Prostate gland (tissue), 2 donors: Measurements from ENCODE around the gene NBPF11.

Experiments used
- POLR2A ChIP-seq: fragments of 450-650 bp; IDR thresholded peaks from one replicate; pipeline ENCODE4 v1.6.1; 2016; ENCODE audit warnings: antibody characterized with exemption, mild to moderate bottlenecking
- POLR2AphosphoS5 ChIP-seq: sonication (generic); formaldehyde crosslinking; IDR thresholded peaks from one replicate; pipeline ENCODE4 v1.6.1; 2017; ENCODE audit warnings: antibody characterized with exemption
- TF ChIP-seq, protein P1 (sequence below), 4 experiments: fragments of 200-600 bp in 2 of 4; fragments of 450-650 bp in 2 of 4; sonication (generic) in 2 of 4; IDR thresholded peaks; 1 replicate in 3 of 4; 2 replicates in 1 of 4; pipeline ENCODE4 v1.5.1; 2016 to 2019; ENCODE audit warnings: antibody characterized with exemption in 4 of 4, mild to moderate bottlenecking in 2 of 4, moderate library complexity in 2 of 4

DNA sequence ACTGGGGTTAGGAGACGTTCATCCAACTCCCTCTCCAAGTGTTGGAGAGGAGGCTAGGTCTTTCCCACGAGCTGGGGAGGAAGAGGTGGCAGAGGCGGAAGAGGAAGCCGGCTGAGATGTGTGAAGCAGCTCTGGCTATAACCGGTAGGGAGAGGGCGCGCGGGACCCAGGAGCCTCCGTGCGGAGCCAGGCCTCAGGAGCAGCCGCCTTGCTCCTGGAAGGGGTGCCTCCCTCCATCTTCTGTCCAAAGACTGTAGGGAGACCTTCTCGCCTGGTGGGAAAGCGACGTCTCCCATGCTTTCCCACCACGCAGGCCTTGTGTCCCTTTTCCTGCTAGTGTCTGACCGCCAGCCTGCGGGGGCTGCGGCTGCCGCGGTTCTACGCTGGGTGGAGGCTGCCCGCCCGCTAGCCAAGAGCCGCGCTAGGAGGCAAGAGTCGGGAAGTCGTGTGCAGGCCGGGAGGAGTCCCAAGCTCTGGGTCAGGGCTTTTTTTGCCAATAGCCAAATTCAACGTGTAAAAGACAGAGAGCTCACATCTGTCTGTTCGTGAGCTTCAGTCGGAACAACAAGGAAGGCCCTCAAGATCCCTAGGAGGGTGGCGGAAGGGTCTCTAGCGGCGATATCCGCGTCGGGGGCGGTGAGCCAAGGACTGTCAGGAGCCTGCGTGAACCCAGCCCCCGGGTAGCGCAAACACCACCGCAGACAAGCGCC lies 8.4 kb upstream of the NBPF11 start:
- TF ChIP-seq, protein P1, sequence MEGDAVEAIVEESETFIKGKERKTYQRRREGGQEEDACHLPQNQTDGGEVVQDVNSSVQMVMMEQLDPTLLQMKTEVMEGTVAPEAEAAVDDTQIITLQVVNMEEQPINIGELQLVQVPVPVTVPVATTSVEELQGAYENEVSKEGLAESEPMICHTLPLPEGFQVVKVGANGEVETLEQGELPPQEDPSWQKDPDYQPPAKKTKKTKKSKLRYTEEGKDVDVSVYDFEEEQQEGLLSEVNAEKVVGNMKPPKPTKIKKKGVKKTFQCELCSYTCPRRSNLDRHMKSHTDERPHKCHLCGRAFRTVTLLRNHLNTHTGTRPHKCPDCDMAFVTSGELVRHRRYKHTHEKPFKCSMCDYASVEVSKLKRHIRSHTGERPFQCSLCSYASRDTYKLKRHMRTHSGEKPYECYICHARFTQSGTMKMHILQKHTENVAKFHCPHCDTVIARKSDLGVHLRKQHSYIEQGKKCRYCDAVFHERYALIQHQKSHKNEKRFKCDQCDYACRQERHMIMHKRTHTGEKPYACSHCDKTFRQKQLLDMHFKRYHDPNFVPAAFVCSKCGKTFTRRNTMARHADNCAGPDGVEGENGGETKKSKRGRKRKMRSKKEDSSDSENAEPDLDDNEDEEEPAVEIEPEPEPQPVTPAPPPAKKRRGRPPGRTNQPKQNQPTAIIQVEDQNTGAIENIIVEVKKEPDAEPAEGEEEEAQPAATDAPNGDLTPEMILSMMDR (IDR thresholded peaks at IDR 0.05) = no peak
- TF ChIP-seq POLR2A = no peak
- no peak for TF ChIP-seq POLR2AphosphoS5
